ENCODE data around the gene FARS2. TPM values are rescaled to one million over a fixed set of nuclear protein-coding genes. Genes with fewer than 3 reads are reported as not detected.
A peak's percentile ranks its signal among the peaks of the same experiment; 100 is the strongest.

FARS2 gene
- polyA plus RNA-seq, 10 donors: 9.2 to 14.0 (median 11.9) TPM

GRCh38 chr6:5464099-5464885, 203.0 kb downstream of the FARS2 start:
- no peak for DNase-seq

- DNase-seq: no peak
Observed at GRCh38 chr6:5466281-5467136, 205.2 kb downstream of the FARS2 start.

DNA sequence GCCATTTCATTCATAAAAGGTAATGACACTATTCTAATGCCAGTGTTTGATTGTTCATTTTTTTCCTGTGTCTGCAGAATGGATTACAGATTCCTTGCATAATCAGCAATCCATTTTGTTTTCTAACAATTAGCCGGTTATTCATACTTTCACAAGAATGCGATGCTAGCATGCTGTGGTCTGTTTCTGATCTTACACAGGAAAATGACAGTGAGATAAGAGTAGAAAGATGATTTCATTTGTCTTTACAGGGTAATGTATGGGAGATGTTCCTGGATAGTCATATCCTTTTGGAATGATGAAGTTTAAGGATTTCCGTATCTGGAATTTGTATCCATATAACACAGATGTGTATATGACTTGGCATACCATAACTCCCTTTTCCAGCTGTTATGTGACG, 207.3 kb downstream of the FARS2 start:
- DNase-seq: peak in 1 of 3 donors; percentile 47

DNA sequence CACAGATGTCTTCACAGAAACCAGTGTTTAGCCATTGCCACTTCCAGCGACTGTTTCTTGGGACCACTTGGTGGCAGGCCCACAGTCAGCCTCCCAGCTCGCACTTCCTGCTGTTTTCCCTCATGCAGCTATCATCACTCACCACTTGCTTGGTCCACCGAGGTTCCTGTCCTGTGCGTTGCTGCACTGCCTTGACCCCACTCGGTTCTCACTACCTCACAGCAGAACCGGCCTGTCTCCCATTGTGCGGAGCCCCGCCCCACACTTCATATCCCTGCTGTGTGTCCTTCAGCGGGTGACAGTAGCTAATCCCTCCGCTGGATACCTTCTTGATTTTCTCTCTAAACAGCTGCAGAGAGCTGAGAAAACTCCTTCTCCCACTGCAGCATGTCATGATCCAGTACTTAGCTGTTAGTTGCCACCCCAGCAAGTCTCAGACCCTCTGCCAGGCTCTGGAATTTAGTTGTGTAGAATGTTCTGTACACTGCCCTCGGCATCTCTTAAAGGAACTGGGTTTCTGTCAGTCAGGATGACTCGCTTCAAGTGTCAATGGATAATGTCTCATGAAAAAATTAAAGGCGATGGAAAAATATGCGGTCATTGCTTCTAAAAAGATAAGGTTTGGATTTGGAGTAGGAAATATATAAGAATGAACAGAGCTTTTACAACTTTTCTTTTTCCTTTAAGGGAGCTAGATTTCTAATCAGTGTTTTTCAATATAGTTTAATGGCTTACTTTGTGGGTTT, 208.0 kb downstream of the FARS2 start:
- no peak for DNase-seq

GRCh38 chr6:5471044-5471443, 209.7 kb downstream of the FARS2 start:
- peak; percentile 54 to 80 (median 62) for DNase-seq

- peak in 1 of 3 donors; percentile 30 for DNase-seq
Observed at GRCh38 chr6:5471637-5472398, 210.5 kb downstream of the FARS2 start.

DNA sequence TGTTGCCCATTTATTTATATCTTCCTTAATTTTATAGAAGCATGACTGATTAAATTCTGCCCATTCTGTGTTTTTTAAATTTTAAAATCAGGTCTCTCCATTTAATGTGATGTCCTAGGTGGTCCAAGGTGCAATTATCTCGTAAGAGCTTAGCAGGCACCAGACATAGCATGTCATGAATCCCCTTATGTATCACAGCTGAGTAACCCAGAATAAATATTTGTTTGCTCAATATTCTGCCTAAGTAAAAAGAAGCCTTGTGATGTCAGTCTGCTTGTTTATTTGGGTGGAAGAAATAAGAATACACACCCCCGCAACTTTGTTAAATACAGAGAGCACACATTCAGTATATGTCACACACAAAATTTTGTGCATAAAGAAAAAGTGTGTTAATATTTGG, 211.3 kb downstream of the FARS2 start:
- no peak for DNase-seq

DNA sequence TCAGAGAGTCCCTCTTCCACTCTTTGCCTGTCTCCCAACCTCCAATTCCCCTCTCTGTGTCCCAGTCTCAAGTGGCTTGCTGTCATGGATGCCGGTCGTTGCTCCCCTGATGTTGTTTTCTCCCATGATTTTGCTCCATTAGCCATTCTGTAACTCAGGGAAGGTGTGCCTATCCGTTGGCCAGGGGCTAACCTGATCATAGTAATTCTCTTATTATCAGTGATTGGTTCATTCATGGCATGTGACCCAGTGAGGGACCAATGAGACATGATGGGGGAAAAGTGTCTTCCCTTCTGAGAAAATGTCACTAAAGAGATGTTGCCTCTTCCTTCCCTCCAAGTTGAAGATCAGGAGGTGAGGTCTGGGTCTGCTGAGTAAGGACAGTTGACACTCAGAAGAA, 214.5 kb downstream of the FARS2 start:
- no peak for DNase-seq

DNA sequence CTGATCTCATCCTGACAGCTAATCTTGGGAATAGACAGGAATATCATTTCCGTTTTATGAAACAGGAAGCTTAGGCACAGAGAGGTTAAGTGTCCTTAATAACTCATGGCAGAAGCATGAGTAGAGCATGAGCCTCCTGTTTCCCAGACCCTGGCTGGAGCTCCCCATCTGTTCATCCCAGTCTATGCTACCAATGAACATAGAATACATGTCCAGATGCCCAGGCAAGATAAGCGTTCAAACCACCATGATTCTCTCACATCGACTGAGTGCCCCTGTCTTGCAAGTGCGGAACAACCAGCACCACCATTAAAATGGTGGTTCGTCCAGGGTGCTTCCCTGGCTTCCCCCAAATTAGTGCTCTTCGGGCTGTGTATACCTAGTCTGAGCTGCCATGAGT, 217.1 kb downstream of the FARS2 start:
- no peak for DNase-seq

GRCh38 chr6:5481033-5481432, 219.7 kb downstream of the FARS2 start:
- peak in 1 of 3 donors; percentile 37 for DNase-seq

GRCh38 chr6:5481750-5482149, 220.4 kb downstream of the FARS2 start:
- no peak for DNase-seq

- no peak for DNase-seq
Observed at GRCh38 chr6:5482619-5483018, 221.3 kb downstream of the FARS2 start.

GRCh38 chr6:5484692-5485091, 223.4 kb downstream of the FARS2 start:
- no peak for DNase-seq

GRCh38 chr6:5486214-5486613, 224.9 kb downstream of the FARS2 start:
- no peak for DNase-seq

DNA sequence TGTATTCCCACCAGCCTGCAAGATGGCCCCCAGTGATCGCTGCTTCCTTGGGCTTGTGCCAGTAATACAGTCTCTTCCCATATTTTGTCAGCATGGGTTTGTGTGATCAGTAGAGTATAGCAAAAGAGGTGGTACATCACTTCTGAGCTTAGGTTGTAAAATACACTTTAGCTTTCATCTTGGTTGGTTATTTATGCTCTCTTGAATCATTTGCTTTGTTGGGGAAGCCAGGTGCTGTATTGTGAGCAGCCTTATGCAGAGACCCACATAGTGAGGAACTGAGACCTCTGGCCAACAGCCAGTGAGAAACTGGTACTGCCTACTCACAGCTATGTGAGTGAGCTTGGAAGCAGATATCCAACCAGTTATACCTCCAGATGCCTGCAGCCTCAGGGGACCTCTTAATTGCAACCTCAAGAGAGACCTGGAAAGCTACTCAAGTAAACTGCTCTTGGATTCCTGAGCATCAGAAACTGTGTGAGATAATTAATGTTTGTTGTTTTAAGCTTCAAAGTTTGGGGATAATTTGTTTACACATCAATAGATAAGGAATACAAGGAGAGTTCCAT, 229.3 kb downstream of the FARS2 start:
- DNase-seq: no peak

- DNase-seq: no peak
Observed at GRCh38 chr6:5492356-5492755, 231.0 kb downstream of the FARS2 start.

DNA sequence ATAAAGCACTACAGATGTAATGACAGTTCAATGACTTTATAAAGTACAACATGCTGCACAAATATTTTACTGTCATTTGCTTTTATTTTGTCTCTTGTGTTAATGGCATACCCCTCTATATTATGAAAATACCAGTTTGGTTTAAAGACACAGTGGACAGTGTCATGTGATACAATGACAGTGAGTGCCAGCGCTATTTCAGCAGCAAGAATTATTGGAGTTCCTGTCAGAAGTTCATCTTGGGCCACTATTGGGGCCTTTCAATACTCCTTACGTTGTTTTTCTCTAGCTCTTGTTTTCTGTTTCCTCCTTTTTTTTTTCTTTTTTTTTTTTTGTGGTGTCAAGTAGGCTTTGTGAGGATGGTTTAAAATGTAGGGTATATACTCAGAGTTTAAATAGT, 232.5 kb downstream of the FARS2 start:
- no peak for DNase-seq

DNA sequence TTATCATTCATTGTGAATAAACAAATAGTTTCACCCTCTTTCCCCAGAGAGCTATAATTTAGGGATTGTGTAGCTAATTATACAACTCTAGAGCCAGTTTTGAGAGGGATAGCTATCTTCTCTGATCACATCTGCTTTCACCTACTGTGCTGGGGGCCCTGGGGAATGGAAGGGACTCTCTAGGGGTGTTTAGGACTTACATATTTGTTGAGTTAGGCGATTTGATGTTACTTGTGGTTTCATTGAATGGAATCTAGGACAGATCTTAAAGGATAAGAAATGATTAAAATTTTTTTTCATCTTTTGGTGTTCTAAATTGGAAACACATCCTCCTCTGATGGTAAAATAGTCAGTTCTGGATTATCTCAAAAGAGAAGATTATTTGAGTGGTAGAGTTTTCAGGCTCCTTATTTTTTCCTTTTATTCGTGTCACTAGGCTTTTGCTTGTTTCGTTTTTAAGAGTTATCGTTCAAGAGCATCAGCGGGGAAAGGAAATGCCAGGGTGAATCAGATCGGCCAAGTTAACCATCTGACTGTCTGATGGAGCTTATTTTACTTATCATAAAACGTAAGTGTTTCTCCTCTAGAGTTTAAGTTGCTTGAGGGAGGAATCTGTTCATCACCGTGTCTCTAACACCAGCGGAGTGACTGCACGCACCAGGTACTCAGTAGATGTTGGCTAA, 236.7 kb downstream of the FARS2 start:
- DNase-seq: peak in 1 of 3 donors; percentile 81

GRCh38 chr6:5498579-5498899, 237.2 kb downstream of the FARS2 start:
- no peak for DNase-seq

DNA sequence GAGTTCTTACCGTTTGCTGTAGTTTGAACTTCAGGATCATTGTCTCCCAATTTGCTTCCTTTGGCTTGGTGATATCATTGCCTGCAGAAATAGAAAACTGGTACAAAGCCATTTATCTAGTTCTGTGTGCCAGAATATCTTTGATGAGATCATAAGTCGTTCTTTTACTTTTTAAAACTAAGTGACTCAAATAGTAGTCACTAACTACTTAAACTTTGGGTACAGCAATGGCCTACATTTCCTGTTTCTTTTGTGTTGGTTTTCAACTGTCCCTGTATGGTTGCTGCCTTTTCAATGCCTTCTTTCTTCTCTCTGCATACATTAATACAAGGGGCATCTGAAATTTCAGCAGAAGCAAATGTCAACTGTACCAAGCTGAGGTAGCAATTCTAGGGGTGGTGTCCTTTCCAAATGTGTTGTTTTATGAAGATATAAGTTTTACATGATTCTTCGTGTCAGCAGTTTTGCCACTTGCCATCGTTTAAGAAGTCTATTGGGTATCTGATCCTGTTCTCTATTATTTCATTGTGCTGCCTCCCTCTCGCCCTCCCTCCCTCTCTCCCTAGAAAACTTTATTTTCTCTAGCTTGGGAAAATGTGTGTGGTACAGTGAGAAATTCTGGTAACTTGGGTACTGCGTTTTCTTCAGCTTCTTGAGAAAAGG, 238.5 kb downstream of the FARS2 start:
- peak in 1 of 3 donors; percentile 43 for DNase-seq

Data from muscle of back (tissue), 11 donors.